NCI-H1417 treated with DMSO at 0.1 percent for 48 hours (cell line): ENCODE data around the gene XRCC4.
"Not testable (repeated sequence)": the region's sequence is repeated elsewhere in the genome, so short reads cannot be mapped to it uniquely, and the experiment has no call there.

Experiments
- DNase-seq: peaks from one replicate; lab custom pipeline; 2025; lab: John Stamatoyannopoulos, UW

The XRCC4 gene

GRCh38 chr5:83118471-83118870 lies 41.1 kb downstream of the XRCC4 start:
- DNase-seq, result no peak

DNA sequence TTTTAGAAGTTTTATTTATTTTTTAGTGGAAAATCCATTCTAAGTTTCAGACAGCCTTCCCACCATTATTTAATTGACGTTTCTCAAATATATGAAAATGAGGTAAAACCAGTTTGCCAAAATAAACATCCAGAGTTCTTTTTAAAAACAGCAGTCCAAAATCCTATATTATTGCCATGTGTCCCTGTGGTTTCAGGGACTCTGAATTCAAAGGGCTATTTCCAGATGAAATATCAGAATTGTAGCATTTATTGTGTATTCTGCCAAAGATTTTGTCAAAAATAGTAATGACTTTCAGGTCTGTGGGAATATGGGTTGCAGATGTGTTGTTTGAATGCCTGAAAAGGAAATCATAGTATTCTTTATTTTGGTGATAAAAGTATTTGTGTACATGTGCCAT lies 41.6 kb downstream of the XRCC4 start:
- no peak for DNase-seq

DNA sequence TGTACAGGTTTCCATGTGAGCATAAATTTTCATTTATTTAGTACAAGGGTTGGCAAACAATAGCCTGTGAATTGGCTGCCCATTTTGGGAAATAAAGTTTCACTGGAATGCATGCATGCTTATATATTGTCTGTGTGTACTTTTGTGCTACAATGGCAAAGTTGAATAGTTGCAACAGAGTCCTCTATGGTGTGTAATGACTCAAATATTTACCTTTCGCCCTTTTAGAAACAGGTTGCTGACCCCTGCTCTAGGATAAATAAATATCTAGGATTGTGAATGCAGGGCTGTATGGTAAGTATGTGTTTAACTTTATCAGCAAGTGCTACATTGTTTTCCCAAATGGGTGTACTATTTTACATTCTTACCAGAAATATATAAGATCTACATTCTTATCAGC lies 47.2 kb downstream of the XRCC4 start:
- no peak for DNase-seq

DNA sequence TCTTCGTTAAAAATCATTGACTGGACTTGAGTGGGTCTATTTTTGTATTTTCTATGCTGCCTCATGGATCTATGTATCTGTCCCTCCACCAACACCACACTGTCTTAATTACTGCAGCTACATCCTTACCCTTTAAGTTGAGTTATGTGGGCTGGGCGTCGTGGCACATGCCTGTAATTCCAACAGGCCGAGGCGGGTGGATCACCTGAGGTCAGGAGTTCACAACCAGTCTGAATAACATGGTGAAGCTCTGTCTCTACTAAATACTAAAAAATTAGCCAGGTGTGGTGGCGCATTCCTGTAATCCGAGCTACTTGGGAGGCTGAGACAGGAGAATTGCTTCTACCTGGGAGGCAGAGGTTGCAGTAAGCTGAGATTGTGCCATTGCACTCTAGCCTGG lies 48.2 kb downstream of the XRCC4 start:
- DNase-seq, result no peak

GRCh38 chr5:83126501-83126900 lies 49.2 kb downstream of the XRCC4 start:
- no peak for DNase-seq

GRCh38 chr5:83133797-83134196 lies 56.5 kb downstream of the XRCC4 start:
- DNase-seq, result no peak

DNA sequence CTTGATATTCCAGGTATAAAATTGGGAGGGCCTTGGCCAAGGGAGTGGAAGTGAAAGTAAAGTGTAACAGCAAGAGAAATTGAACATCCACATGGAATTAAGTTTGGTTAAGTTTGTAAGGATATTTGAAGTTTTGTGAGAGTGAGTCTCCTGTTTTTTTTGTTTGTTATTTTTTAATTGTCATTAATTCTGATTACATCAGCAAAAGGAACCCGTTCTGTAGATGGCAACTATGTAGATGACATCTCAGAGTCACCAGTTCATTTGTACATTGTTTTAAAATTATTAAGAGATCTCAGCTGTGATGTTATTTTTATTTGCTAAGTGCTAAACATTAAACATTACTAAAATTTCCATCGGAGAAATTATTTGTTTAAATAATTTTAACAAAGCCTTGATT lies 65.2 kb downstream of the XRCC4 start:
- no peak for DNase-seq

DNA sequence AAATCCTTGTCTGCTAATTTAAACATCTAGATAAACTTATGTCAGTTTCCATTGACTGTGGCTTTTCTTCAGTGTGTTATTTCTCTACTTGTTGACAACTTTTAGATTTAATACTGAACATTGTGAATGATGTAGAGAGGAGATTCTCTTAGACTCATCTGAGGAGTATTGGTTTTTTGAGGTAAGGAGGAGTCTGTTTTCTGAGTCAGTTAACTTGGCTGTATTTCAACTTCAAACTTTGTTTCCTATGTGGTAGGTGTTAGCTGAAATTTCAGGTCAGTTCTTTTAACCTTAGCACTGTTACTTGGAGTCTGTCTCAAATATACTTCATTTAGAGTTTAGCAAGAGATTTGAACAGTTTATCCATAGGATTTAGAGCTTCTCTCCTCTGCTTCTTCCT lies 67.9 kb downstream of the XRCC4 start:
- DNase-seq, result no peak

GRCh38 chr5:83145882-83146331 lies 68.6 kb downstream of the XRCC4 start:
- no peak for DNase-seq

DNA sequence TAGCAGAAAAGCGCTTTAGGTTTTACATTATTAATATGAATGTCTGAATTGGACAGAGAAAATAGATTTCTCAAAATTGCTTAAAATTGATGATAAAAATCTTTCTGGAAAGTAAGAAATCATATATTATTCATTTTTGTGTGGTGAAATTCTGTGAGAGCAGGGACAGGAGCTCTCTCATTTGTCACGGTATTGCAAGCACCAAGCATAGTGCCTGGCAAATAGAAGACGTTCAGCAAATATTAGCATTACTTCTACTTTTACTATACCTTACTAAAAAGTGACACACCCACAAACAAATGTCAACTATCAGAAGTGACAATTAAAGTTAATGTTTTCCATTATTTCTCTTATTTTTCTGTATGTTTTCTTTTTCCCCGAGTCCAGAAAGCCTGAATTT lies 69.1 kb downstream of the XRCC4 start:
- no peak for DNase-seq

- no peak for DNase-seq
Measured at GRCh38 chr5:83147593-83147992, 70.2 kb downstream of the XRCC4 start.

- DNase-seq, result no peak
Measured at GRCh38 chr5:83148370-83148769, 71.0 kb downstream of the XRCC4 start.

- no peak for DNase-seq
Measured at GRCh38 chr5:83149671-83150070, 72.3 kb downstream of the XRCC4 start.

- no peak for DNase-seq
Measured at GRCh38 chr5:83151821-83152220, 74.5 kb downstream of the XRCC4 start.

GRCh38 chr5:83152996-83153395 lies 75.6 kb downstream of the XRCC4 start:
- not testable (repeated sequence) for DNase-seq

GRCh38 chr5:83156001-83156400 lies 78.7 kb downstream of the XRCC4 start:
- DNase-seq, result no peak

DNA sequence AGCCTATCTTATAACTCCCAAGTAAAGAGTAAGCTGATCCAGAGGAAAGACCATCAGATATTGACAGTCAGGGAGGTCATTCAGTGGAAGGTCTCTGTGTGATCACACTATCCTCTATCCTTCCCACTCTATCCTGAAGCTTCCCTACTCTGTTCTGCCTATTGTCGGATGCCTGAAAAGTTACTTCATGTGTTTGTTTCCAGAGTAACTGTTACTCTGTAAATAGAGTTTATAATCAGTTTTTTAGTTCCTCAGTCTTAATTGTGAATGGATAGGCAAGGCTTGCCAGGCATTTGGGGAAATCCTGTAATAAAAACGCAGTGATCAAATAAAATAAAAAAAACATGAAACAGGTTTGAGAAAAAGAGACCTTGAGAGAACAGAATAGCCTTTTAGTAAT lies 79.8 kb downstream of the XRCC4 start:
- no peak for DNase-seq

- DNase-seq, result no peak
Measured at GRCh38 chr5:83162601-83163000, 85.3 kb downstream of the XRCC4 start.

GRCh38 chr5:83167538-83167937 lies 90.2 kb downstream of the XRCC4 start:
- DNase-seq, result no peak

DNA sequence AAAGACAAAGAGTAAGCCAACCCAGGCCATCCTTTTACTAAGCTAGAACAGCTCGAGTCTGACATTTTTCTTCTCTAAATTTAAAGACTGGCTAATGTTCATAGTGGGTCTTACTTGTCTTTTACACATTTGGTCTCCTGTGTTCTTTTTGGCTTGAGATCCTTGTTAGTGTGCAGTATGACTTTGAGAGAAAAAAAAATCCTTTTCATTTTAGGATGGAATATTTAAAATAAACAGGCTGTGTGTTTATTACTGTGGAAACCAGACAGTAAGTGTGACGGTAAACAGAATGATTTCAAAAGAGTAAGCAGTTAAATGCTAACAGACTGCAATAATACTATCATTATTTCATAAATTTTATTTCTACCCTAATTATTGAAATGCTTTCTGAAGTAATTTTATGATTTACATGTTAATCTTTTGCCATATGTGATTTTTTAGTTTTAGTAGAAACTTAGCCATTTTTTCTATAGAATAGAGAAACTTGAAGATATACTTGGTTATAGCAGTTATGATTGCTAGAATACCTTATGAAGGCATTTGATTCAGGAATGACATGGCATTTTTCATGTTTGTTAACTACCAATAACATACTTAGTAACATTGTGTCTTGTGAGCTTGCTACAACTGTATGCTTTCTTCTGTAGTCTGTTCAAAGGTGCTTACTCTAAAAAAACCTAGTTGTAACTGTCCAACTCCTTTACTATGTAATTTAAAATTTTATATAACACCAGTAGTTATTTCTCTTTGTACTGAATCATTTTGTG lies 92.4 kb downstream of the XRCC4 start:
- no peak for DNase-seq

DNA sequence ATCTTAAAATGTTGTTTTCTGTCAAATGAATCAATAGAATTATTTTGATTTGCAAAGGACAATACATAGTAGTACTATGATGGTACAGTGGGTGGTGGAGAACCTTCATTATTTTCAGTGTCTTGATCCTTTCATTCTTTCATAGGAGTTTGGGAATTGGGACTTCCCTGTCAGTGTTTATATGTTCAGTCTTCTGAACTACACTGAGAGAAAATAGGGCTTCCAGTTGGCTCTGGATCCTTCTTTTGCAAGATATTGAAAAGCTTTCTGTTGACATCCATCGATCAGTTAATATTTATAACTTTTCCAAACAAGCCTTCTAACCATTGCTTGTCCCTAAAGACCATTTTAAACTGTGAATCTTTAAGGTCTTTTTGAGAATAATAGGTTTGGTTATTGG lies 94.7 kb downstream of the XRCC4 start:
- DNase-seq, result no peak

- DNase-seq, result no peak
Measured at GRCh38 chr5:83172655-83173054, 95.3 kb downstream of the XRCC4 start.

DNA sequence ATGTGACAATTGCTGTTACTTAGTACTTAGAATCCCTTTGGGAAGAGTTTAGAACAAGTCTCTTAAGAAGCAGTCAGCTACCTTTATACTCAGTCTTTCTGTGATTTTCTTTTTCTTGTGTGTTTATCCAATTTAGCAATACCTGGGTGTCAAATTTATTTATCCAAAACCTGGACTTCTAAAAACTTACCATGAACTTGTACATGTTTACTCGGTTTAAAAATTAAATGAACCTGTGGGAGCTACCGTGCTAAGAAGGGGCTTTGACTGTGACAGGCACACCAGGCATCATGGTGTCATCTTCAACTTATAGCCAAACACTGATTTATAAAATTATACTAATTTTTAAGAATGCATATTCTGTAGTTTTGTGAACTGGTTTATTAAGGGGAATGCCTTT lies 96.5 kb downstream of the XRCC4 start:
- DNase-seq, result no peak

GRCh38 chr5:83177803-83178202 lies 100.5 kb downstream of the XRCC4 start:
- no peak for DNase-seq
